ENCODE data around the gene PCDH15. TPM values are rescaled to one million over a fixed set of nuclear protein-coding genes. Genes with fewer than 3 reads are reported as not detected.

The PCDH15 gene
- total and polyA plus RNA-seq, 2 of the 8 experiments (the other 6 are each of a cell fraction or from before 2014, with no cell fraction given) = 0.11 TPM; not detected in 1

GRCh38 chr10:53939654-53940053 lies 861.4 kb downstream of the PCDH15 start (continued):
- TF ChIP-seq ATF3 (IDR thresholded peaks at IDR 0.05; ENCODE audit: insufficient read depth, low read depth, low read length) (no peak), BACH1 (IDR thresholded peaks at IDR 0.05; ENCODE audit: low read length) (no peak), SP1 (IDR thresholded peaks at IDR 0.05; ENCODE audit: low read depth, low read length) (no peak), SRF (IDR thresholded peaks at IDR 0.05; ENCODE audit: low read depth, low read length) (no peak)
